Heart left ventricle (tissue), 13 donors: ENCODE data around the gene INO80E.

Source experiments
- CTCF ChIP-seq, 12 donors: fragments of 200-600 bp; sonication (generic) in 4 of 12; IDR thresholded peaks; one replicate each; pipeline versions ENCODE4 v1.5.0 to v1.8.0; 2018 to 2022; ENCODE audit warnings: antibody characterized with exemption in 12 of 12, mild to moderate bottlenecking in 5 of 12
- POLR2A ChIP-seq, 2 donors: fragments of 450-650 bp; IDR thresholded peaks; one replicate each; pipeline ENCODE4 v1.6.1; 2017; ENCODE audit warnings: antibody characterized with exemption in 2 of 2, mild to moderate bottlenecking in 2 of 2, moderate library complexity in 2 of 2
- donor health status: ischemic (EF 13 %, LVEDD 7.1; RV severe dilation, severe dysfunction).
- donor health status: DM: no; HTN: yes; CAD: no.
- donor health status: DM: no; HTN: no; CAD: no.
- donor health status: ischemic (EF 25% LVEDD 6.9; RV normal size, moderate dysfunction).
- donor health status: ischemic (EF 25% LVEDD 5.7; RV mildly dilated, moderate dysfunction).
- donor health status: ischemic (EF 35%, LVEDD 5.7; RV mildly dilated, moderate dysfunction).
- donor health status: nonischemic (EF 11% LVEDD 7.7; RV severe dilation, severe dysfunction).
- donor health status: DM: yes; HTN: yes; CAD: no.
- donor health status: PGD.
- donor health status: ischemic (EF 29% LVEDD 5.4; RV normal size, mild dysfunction).
- donor health status: nonischemic (EF 23%, LVEDD 6.1; RV moderate dilation, normal function).

- no peak for TF ChIP-seq CTCF (IDR thresholded peaks at IDR 0.05)
- TF ChIP-seq POLR2A (IDR thresholded peaks at IDR 0.05) = no peak
These were observed 53.8 kb downstream of the INO80E start for GRCh38 chr16:30049871-30050270.
